ENCODE results near the gene HSP90AA1.

DNA sequence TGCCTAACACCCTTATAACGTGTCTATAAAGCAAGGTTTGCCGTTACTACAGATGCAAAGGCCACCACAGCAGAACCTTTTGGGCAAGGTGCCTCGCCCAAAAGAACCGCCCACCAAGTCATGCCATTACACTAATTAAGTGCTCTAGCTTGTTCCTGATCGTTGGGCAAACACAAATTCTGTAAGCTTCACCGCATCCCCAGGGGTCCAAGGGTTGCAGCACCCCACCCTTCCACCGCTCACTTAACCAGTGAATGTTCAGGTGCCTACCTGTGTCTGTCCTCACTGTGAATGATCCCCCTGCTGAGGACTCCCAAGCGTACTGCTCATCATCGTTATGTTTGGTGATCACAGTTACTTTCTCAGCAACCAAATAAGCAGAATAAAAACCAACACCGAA lies 1.4 kb downstream of the HSP90AA1 start:
- TF ChIP-seq CTCF (conservative IDR thresholded peaks at IDR 0.05) (no peak), EZH2 (IDR thresholded peaks at IDR 0.05; ENCODE audit: low read depth) (no peak)
